Right lobe of liver (tissue), 4 donors: Measurements from ENCODE around the gene KCNJ4.

Experiments
- POLR2A ChIP-seq: fragments of 450-650 bp; IDR thresholded peaks from one replicate; pipeline ENCODE4 v1.6.1; 2017; ENCODE audit warnings: antibody characterized with exemption, mild to moderate bottlenecking
- TF ChIP-seq, protein P1 (sequence below), 4 donors: fragments of 200-600 bp in 3 of 4; fragments of 450-650 bp in 1 of 4; IDR thresholded peaks; one replicate each; pipeline versions ENCODE4 v1.5.1 to v1.8.0; 2016 to 2022; ENCODE audit warnings: antibody characterized with exemption in 4 of 4, mild to moderate bottlenecking in 2 of 4
- donor health status: DM: no; HTN: no; CAD: no.
- donor health status: DM: no; HTN: no; CAD: no.
- donor health status: DM: no; HTN: yes; CAD: no.

DNA sequence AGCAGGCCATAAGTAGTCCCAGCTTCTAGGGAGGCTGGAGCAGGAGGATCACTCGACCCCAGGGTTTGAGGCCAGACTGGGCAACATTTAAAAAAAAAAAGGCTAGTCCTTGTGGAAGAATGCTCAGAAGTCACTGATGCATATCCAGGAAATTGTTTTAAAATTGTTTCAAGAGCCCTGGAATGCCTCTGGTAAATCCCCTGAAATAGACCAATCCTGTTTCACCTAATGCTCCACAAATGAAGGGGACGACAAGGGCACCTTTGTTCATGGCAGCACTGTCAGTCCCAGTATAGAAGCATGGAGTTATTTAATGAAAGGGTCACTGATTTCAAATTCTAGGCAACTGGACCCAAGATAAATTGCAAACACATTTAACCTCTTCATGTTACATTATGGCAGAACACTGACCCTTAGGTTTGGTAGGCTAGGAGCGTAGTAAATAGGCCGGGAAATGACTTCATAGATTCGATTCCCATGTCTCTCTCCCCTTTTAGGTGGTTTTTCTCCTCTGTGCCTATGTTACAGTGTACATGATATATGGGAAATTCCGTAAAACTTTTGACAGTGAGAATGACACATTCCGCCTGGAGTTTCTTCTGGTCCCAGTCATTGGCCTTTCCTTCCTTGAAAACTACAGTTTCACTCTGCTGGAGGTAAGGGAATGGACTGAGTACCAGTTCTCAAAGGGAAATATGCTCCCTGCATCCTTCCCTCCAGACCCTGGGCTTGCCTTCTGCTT is 24.3 kb upstream of the KCNJ4 start:
- TF ChIP-seq, protein P1, sequence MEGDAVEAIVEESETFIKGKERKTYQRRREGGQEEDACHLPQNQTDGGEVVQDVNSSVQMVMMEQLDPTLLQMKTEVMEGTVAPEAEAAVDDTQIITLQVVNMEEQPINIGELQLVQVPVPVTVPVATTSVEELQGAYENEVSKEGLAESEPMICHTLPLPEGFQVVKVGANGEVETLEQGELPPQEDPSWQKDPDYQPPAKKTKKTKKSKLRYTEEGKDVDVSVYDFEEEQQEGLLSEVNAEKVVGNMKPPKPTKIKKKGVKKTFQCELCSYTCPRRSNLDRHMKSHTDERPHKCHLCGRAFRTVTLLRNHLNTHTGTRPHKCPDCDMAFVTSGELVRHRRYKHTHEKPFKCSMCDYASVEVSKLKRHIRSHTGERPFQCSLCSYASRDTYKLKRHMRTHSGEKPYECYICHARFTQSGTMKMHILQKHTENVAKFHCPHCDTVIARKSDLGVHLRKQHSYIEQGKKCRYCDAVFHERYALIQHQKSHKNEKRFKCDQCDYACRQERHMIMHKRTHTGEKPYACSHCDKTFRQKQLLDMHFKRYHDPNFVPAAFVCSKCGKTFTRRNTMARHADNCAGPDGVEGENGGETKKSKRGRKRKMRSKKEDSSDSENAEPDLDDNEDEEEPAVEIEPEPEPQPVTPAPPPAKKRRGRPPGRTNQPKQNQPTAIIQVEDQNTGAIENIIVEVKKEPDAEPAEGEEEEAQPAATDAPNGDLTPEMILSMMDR (IDR thresholded peaks at IDR 0.05), result no peak
- TF ChIP-seq POLR2A, result no peak
